GM18861 (cell line): ENCODE measurements around the gene C10orf53.
"Not testable (repeated sequence)": the region's sequence is repeated elsewhere in the genome, so short reads cannot be mapped to it uniquely, and the experiment has no call there.

Experiments used
- ATAC-seq: cut with Tn5 transposase; IDR thresholded peaks from one replicate; pipeline ENCODE4 v1.9.1; 2021; ENCODE audit not compliant: unreplicated experiment

The C10orf53 gene

GRCh38 chr10:49688261-49688846 lies 8.9 kb downstream of the C10orf53 start:
- no peak for ATAC-seq

GRCh38 chr10:49688920-49689319 lies 9.5 kb downstream of the C10orf53 start:
- no peak for ATAC-seq

- no peak for ATAC-seq
Observed at GRCh38 chr10:49689882-49690510, 10.5 kb downstream of the C10orf53 start.

- ATAC-seq, result no peak
Observed at GRCh38 chr10:49690698-49691356, 11.4 kb downstream of the C10orf53 start.

GRCh38 chr10:49691588-49691987 lies 12.1 kb downstream of the C10orf53 start:
- ATAC-seq, result no peak

GRCh38 chr10:49694466-49694865 lies 15.0 kb downstream of the C10orf53 start:
- no peak for ATAC-seq

- ATAC-seq, result no peak
Observed at GRCh38 chr10:49696311-49696710, 16.9 kb downstream of the C10orf53 start.

- ATAC-seq, result no peak
Observed at GRCh38 chr10:49698679-49699078, 19.2 kb downstream of the C10orf53 start.

- ATAC-seq, result no peak
Observed at GRCh38 chr10:49700211-49700610, 20.8 kb downstream of the C10orf53 start.

- no peak for ATAC-seq
Observed at GRCh38 chr10:49700997-49701396, 21.5 kb downstream of the C10orf53 start.

- no peak for ATAC-seq
Observed at GRCh38 chr10:49707585-49707984, 28.1 kb downstream of the C10orf53 start.

- ATAC-seq, result no peak
Observed at GRCh38 chr10:49709934-49710333, 30.5 kb downstream of the C10orf53 start.

- ATAC-seq, result no peak
Observed at GRCh38 chr10:49710966-49711365, 31.5 kb downstream of the C10orf53 start.

- no peak for ATAC-seq
Observed at GRCh38 chr10:49711481-49711880, 32.0 kb downstream of the C10orf53 start.

- ATAC-seq, result no peak
Observed at GRCh38 chr10:49713266-49713665, 33.8 kb downstream of the C10orf53 start.

GRCh38 chr10:49715157-49715556 lies 35.7 kb downstream of the C10orf53 start:
- not testable (repeated sequence) for ATAC-seq

- no peak for ATAC-seq
Observed at GRCh38 chr10:49726593-49726992, 47.1 kb downstream of the C10orf53 start.

- ATAC-seq, result no peak
Observed at GRCh38 chr10:49733866-49734265, 54.4 kb downstream of the C10orf53 start.

- no peak for ATAC-seq
Observed at GRCh38 chr10:49734676-49735075, 55.2 kb downstream of the C10orf53 start.

GRCh38 chr10:49735161-49735560 lies 55.7 kb downstream of the C10orf53 start:
- ATAC-seq, result no peak

GRCh38 chr10:49735848-49736563 lies 56.6 kb downstream of the C10orf53 start:
- ATAC-seq, result no peak
